ENCODE results near the gene TRPM2.
A peak's percentile ranks its signal among the peaks of the same experiment; 100 is the strongest.

Gene TRPM2

DNA sequence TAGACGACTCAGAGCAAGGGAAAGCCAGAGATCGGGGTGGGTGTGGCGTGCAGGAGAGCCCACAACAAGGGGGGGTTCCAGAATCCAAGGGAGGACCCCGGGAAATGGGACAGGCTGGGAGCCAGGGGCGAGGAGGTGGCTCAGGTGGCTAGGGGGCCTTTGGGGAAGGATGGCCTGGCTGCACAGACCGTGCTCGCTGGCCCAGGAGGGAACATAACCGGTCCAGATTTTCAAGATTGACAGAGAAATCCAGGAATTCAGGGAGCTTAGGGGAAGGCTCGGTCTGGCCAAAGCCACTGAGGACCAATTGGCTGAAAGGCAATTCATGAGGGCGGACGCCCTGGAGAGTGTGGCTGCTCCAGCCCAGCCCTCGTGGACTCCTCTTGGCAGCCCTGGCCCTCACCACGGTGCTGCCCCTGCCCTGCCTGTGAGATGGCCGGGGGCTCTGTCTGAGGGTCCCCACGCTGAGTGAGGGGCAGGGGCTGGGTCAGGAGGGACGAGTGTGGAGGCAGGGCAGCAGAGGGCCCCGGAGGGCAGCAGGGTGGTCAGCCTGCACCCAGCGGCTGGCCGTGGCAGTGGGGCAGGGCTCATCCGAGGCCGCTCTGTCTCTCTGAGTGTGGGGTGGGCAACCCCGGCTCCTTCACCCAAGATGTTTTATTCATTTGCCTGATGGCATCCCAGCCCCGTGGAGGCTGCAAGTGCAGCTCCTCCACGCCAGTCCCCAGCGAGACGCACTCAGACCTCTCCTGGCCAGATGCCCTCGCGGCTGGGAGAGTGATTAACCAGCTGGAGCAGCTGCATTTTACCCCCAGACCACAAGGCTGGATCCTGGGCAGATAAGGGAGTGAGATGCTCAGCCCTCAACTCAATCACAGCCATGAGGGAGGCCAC lies 96.3 kb downstream of the TRPM2 start:
- DNase-seq = peak; percentile 42 to 69

- no peak for DNase-seq
These were observed 97.0 kb downstream of the TRPM2 start for GRCh38 chr21:44450402-44450801.

GRCh38 chr21:44450999-44451398 lies 97.6 kb downstream of the TRPM2 start:
- DNase-seq = no peak

- no peak for DNase-seq
These were observed 99.7 kb downstream of the TRPM2 start for GRCh38 chr21:44453120-44453519.

GRCh38 chr21:44454058-44454457 lies 100.6 kb downstream of the TRPM2 start:
- DNase-seq = no peak

GRCh38 chr21:44454747-44455523 lies 101.5 kb downstream of the TRPM2 start, which contains the start of gene LRRC3:
LRRC3 (plus strand) TSS chr21:44455510; CDS start chr21:44456645, 1,135 bp downstream.
- DNase-seq = peak; percentile 16 to 85

DNA sequence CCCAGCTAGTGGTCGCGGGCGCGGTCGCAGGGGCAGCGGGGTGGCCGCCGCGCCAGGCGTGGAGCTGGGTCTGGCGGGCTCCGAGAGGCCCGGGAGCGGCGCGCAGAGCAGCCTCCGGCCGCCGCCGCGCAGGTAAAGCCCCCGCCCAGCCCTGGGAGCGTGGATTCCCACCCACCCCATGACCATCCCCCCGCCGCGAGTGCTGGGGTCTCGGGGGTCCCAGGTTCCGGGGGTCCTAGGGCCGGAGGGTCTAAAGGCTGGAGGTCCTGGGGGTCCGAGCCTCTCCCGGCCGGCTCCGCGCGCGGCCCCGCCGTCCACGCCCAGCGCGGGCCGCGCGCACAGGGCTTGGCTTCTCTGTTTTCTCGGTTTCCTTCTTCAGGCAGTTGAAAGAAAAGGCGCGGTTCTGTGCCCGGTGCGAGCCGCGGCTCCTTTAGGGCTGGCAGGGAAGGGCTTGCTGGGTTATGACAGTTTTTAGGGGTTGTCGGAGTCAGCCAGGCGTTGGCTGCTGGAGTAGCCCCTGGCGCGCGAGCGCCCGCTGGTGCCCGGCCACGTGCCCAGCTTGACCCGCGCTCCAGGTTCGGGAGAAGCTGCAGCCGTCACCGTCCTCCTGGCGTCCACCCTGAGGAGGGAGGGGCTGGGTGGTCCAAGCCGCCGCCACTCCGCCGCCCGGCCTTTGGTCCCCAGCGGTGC lies 102.2 kb downstream of the TRPM2 start:
- DNase-seq = peak in 1 of 2 experiments; percentile 52

DNA sequence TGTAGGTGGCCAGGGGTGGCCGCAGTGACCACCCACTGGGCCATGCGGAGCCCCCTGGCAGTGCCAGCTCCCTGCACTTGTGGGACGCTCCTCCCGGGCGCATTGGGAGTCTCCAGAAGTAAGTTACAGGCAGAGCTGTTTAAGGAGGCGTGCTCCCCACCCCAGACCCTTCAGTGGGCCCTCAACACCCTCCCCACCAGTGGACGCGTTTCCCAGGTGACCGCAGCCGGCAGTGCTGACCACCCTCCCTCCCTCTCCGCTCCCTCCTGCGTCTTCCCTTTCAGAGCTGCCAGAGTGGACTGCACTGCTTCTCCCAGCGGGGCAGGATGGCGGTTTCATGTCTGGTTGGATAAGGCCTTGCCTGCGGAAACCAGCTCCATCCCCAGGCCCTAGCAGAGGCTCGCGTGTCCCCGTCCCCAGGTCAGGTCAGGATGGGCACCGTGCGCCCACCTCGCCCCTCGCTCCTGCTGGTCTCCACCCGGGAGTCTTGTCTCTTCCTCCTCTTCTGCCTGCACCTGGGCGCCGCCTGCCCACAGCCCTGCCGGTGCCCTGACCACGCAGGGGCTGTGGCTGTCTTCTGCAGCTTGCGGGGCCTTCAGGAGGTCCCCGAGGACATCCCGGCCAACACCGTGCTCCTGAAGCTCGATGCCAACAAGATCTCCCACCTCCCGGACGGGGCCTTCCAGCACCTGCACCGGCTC lies 102.9 kb downstream of the TRPM2 start:
- no peak for DNase-seq

DNA sequence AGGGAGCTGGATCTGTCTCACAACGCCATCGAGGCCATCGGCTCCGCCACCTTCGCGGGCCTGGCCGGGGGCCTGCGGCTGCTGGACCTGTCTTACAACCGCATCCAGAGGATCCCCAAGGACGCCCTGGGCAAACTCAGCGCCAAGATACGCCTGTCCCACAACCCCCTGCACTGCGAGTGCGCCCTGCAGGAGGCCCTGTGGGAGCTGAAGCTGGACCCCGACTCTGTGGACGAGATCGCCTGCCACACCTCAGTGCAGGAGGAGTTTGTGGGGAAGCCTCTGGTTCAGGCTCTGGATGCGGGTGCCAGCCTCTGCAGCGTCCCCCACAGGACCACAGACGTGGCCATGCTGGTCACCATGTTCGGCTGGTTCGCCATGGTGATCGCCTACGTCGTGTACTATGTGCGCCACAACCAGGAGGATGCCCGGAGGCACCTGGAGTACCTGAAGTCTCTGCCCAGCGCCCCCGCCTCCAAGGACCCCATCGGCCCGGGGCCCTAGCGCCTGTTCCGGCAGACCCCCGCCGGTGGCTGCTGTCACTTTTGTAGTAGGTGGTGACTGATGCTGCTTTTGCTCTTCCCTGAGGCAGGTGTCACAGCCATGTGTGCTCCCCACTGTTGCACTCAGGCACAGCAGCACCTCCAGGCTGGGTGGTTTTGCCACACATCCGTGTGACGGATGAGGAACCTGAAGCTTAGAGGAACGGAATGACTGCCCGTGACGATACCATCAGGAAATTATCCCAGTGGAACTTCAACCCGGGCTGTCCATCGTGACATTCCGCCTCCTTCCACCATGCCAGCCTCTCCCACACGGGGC lies 103.7 kb downstream of the TRPM2 start:
- DNase-seq = no peak

DNA sequence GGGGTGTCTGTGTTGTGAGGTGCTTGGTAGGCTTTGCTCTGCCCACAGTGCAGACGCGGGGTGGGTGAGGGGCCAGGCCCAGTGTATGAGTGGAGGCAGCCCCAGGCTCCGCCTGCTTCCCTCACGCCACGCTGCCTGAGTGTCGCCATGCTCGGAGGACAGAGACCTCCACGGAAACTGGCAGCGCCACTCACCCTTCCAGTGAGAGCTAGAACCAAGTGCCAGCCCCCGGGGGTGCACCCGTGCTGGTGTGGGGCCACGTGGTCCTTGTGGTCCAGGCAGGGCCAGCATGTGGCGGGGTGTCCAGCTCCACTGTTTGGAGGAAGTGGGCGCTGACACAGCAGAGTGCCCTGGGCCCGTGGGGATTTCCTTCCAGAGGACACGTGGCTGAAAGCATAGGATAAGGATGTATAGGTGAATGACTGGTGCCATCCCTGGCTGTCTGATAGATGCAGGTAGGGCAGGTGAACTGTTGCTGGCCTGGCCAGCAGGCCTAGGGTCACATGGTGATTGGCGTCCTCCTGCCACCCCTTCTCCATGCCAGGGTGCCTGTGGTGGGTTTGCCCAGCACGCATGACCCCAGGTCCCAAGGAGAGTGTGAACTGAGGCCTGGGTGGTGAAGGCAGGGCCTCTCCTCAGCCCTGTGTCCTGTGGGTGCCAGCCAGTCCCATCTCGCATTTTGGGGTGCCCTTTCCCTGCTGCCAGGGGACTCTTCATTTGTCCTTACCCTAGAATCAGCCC lies 105.7 kb downstream of the TRPM2 start:
- DNase-seq = no peak

DNA sequence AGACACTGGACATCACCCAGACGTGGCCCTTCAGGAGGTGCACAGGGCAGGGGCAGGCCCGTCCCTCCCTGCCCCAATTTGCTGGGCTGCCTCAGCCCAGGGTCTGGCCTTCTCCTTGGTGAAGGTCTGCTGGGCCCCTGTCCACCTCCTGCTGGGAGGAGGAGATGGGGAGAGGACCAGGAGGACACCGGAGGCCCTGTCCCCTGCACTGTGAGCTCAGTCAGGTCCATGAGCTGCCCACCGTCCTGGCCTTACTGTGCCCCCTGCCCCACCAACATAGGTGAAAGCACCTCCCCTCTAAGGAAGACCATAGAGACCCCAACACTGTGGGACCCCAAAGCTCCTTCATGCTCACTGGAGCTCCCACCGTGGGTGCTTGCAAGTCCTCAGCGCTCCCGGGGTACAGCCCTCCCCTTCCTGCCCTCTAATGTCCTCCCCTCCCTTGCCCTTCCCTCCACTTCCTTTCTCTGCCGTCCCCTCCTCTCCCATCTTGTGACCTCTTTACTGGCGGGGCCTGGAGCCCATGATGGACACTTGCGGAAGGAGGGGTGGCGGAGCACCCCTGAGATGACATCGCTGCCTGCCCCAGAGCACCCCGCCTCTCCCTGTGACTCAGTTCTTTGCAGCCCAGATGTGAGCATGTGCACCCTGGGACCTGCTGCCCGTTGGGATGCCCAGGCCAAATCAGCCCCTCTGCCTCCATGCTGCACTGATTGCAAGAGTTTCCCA lies 106.5 kb downstream of the TRPM2 start:
- no peak for DNase-seq

GRCh38 chr21:44460441-44460755 lies 107.0 kb downstream of the TRPM2 start:
- no peak for DNase-seq

DNA sequence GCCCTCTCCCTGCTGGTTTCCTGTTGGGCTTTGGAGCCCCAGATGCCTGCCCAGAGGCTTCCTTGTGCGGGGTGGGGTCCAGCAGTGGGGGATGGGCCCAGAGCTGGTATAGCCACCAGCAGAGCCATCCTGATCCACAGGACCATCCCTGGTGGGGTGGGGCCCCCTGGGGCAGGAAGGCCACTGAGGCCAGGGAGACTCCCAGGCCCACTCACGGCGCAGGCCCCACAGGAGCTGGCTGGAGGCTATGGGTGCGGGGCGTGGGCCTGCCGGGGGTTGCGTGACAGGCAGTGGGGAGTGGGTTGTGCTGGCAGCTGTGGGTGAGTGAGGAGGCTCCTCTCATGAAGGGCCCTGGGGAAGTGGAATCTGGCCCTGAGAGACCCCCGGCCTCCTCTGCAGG lies 107.6 kb downstream of the TRPM2 start:
- no peak for DNase-seq

DNA sequence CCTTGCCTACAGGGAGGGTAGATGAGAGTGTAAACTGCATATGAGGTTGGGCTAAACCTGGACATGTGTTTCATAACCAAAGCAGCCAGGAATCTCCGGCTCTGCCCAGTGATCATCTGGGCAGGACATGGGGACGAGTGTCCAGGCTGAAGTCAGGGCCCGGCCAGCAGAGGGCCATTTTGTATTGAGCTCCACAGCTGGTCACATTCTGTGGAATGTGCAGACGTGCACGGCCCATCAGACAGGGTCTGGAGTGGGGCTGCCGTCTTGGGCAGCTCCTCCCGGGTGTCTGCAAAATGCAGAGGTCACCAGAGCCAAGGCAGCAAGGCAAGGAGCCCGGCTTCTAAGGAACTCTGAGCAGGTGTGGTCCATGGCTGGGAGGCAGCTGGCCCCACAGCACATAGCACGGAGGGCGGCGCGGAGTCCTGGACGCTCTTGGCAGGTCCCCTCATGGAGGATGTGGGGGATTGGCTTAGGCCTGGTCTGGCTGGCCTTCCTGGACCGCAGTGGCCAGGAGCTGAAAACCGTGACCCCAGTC lies 108.1 kb downstream of the TRPM2 start:
- DNase-seq = no peak

GRCh38 chr21:44462086-44462833 lies 108.8 kb downstream of the TRPM2 start:
- DNase-seq = no peak

DNA sequence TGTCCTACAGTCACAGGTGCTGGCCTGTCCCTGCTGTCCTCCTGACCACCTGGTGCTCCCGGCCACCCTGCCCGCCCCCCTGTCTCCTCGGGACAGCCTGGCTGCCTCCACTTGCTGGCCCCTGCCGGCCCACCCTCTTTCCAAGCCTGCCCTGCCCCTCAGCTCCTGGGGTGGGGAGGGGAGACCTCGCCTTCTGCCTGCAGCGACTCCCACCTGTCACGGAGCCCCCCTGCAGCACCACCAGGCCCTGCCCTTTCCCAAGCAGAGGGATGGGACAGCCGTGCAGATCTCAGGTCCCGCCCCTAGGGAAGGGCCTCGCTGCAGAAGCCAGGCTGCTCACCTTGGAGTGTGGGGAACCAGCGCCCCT lies 109.4 kb downstream of the TRPM2 start:
- DNase-seq = no peak

- no peak for DNase-seq
These were observed 110.3 kb downstream of the TRPM2 start for GRCh38 chr21:44463724-44464123.

GRCh38 chr21:44464351-44464750 lies 110.9 kb downstream of the TRPM2 start:
- no peak for DNase-seq

DNA sequence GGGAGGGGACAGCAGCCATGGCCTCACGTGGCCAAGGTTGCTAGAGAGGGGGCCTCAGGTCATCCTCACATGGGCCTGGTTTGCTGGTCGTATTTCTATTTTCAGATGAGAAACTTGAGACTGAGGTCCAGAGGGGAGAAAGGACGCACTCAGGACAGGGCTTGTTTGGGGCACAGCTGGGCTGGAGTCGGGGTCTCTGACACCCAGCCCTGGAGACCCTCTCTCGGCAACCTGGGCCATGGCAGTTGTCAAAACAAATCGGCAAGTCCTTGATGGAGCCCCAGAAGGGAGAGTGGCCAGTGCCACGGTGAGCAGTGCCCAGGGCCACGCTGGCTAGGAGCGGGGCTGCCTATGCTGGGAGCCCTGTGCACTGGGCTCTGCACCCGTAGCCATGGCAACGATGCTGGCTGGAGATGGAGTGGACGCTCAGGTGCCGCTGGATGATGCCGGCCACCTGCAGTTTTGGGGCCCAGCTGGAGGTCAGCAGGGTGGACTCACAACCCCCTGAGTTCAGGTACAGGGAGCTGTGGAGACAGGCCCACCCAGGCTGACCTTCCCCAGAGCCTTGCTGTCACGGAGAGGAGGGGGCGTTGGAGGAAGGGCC lies 113.0 kb downstream of the TRPM2 start:
- DNase-seq = no peak

Data from NCI-H524 (cell line).